Endothelial cell of umbilical vein (primary cell): ENCODE measurements around the gene RALA. TPM values are rescaled to one million over a fixed set of nuclear protein-coding genes. Genes with fewer than 3 reads are reported as not detected.

Source experiments
- BruUV-seq: library from RNA; stranded (reverse); fragments of 400-500 nt; replicated peaks from 2 replicates; lab custom pipeline; 2021; lab: Mats Ljungman, UMichigan
- CTCF ChIA-PET: fragments of 300-600, 350-600 bp; sonication (Branson Sonifier 250); formaldehyde crosslinking; loops from one replicate; lab custom pipeline; 2021; ENCODE audit warnings: antibody characterized with exemption, inconsistent platforms; lab: Charles Lee
- POLR2A ChIA-PET: fragments of 300-600, 350-600 bp; sonication (Branson Sonifier 250); formaldehyde crosslinking; loops from one replicate; lab custom pipeline; 2021; ENCODE audit warnings: antibody characterized with exemption, inconsistent platforms; lab: Charles Lee
- DNase-seq: peaks from one replicate; pipeline ENCODE4 v3.0.0-alpha.2; 2011; ENCODE audit warnings: low read depth, low spot score
- FAIRE-seq: peaks from 2 replicates; lab custom pipeline; 2011; peaks lifted over from hg19 to GRCh38; lab: Jason Lieb, UNC
- H2AFZ ChIP-seq: 2 replicates; pipeline ENCODE4 v1.6.0; 2012; ENCODE audit warnings: low read depth, low read length, control low read depth, inconsistent platforms
- H3K27ac ChIP-seq: 2 replicates; pipeline ENCODE4 v1.5.1; 2011; ENCODE audit warnings: low read depth, mild to moderate bottlenecking, control low read depth, low read length, moderate library complexity; ENCODE audit not compliant: insufficient read depth
- H3K27me3 ChIP-seq, 2 experiments: 2 replicates each; pipeline versions ENCODE4 v1.6.0 to v1.6.1; 2011; ENCODE audit warnings: low read length in 2 of 2, mixed read lengths in 1 of 2; ENCODE audit not compliant: control insufficient read depth in 2 of 2, insufficient read depth in 2 of 2
- H3K36me3 ChIP-seq, 2 experiments: 2 replicates in 1 of 2; 3 replicates in 1 of 2; pipeline ENCODE4 v1.5.1; 2011; ENCODE audit warnings: low read length in 2 of 2, mild to moderate bottlenecking in 1 of 2, moderate library complexity in 1 of 2; ENCODE audit not compliant: control insufficient read depth in 2 of 2, insufficient read depth in 2 of 2; ENCODE audit errors: extremely low read depth in 1 of 2
- H3K4me1 ChIP-seq: 3 replicates; pipeline ENCODE4 v1.5.1; 2011; ENCODE audit warnings: mild to moderate bottlenecking, low read length; ENCODE audit not compliant: control insufficient read depth, insufficient read depth; ENCODE audit errors: extremely low read depth
- H3K4me2 ChIP-seq: 2 replicates; pipeline ENCODE4 v1.6.1; 2011; ENCODE audit warnings: low read length, control low read depth, mixed read lengths; ENCODE audit not compliant: insufficient read depth
- H3K4me3 ChIP-seq, 3 experiments: fragments of 200-600 bp in 1 of 3; sonication (generic), shearing (Covaris generic) in 1 of 3; replicated peaks in 1 of 3; 2 replicates each; pipeline ENCODE4 v1.5.1; 2011 to 2016; ENCODE audit warnings: control low read depth in 3 of 3, low read length in 3 of 3, mild to moderate bottlenecking in 2 of 3, inconsistent platforms in 1 of 3, low read depth in 1 of 3, moderate library complexity in 1 of 3; ENCODE audit not compliant: insufficient read depth in 1 of 3
- H3K79me2 ChIP-seq: 2 replicates; pipeline ENCODE4 v1.6.0; 2012; ENCODE audit warnings: low read length, inconsistent platforms; ENCODE audit not compliant: control insufficient read depth, insufficient read depth
- H3K9ac ChIP-seq: replicated peaks from 2 replicates; pipeline ENCODE3; 2011; ENCODE audit warnings: low read length, control low read depth; ENCODE audit not compliant: insufficient read depth; ENCODE audit errors: extremely low read depth
- H3K9me1 ChIP-seq: replicated peaks from 3 replicates; pipeline ENCODE4 v1.6.0; 2011; ENCODE audit warnings: mild to moderate bottlenecking, low read length; ENCODE audit not compliant: control insufficient read depth, insufficient read depth; ENCODE audit errors: extremely low read depth
- H3K9me3 ChIP-seq: replicated peaks from 2 replicates; pipeline ENCODE4 v1.5.1; 2012; ENCODE audit warnings: low read length, inconsistent platforms; ENCODE audit not compliant: control insufficient read depth, insufficient read depth
- H4K20me1 ChIP-seq: replicated peaks from 2 replicates; pipeline ENCODE3; 2011; ENCODE audit warnings: mild to moderate bottlenecking, low read length; ENCODE audit not compliant: control insufficient read depth, insufficient read depth; ENCODE audit errors: extremely low read depth
- EZH2 ChIP-seq: IDR thresholded peaks from 2 replicates; pipeline ENCODE4 v1.6.1; 2012; ENCODE audit warnings: borderline replicate concordance, low read depth, mild to moderate bottlenecking, moderate library complexity, low read length, inconsistent platforms; ENCODE audit not compliant: severe bottlenecking
- GATA2 ChIP-seq: IDR thresholded peaks from 2 replicates; pipeline ENCODE4 v1.7.0; 2011; ENCODE audit warnings: low read depth, mild to moderate bottlenecking, moderate library complexity, mixed read lengths, low read length; ENCODE audit not compliant: insufficient read length, insufficient read depth
- JUN ChIP-seq: IDR thresholded peaks from 2 replicates; pipeline ENCODE4 v1.6.1; 2011; ENCODE audit warnings: borderline replicate concordance, low read depth; ENCODE audit not compliant: insufficient read length, insufficient read depth
- MYC ChIP-seq: IDR thresholded peaks from one replicate; pipeline ENCODE4 v1.6.1; 2011; ENCODE audit warnings: mild to moderate bottlenecking, low read depth, low read length
- POLR2A ChIP-seq: IDR thresholded peaks from 2 replicates; pipeline ENCODE4 v1.6.1; 2012; ENCODE audit warnings: low read depth, mild to moderate bottlenecking, control low read depth, low read length
- POLR2AphosphoS5 ChIP-seq: IDR thresholded peaks from 2 replicates; pipeline ENCODE4 v1.6.1; 2012; ENCODE audit warnings: low read depth, mild to moderate bottlenecking, control low read depth, low read length, moderate library complexity; ENCODE audit not compliant: insufficient read depth
- dilution Hi-C: fragments of 300-500 bp; cut with MboI; formaldehyde crosslinking; loops from one replicate; pipeline ENCODE4 v1.15.0; 2019; ENCODE audit warnings: low sequenced_read_pairs; ENCODE audit not compliant: extremely low pct_ligation_motif_present
- intact Hi-C: fragments of 100-400 bp; cut with micrococcal nuclease; formaldehyde crosslinking; loops from one replicate; pipeline ENCODE4 v1.10.0; 2022
- polyA plus RNA-seq, 4 experiments: library from polyadenylated mRNA; depleted of rRNA in 3 of 4; stranded (reverse) in 3 of 4; unstranded in 1 of 4; fragments of >200 nt; gene quantifications; 2 replicates each; pipeline versions ENCODE4 v1.2.1 to v1.2.3, GENCODE V29; 2011 to 2012; ENCODE audit warnings: missing spikeins in 1 of 4
- total RNA-seq: library from RNA; stranded (reverse); gene quantifications from 2 replicates; pipeline ENCODE4 v1.2.3, GENCODE V29; 2021
- TF ChIP-seq, protein P1 (sequence below): IDR thresholded peaks from 2 replicates; pipeline ENCODE4 v1.6.1; 2011; ENCODE audit not compliant: insufficient read depth, insufficient read length

The RALA gene
- total and polyA plus RNA-seq, 2 donors (not counting 3 experiments of a cell fraction or from before 2014, with no cell fraction given): 91.1 to 191 TPM

DNA sequence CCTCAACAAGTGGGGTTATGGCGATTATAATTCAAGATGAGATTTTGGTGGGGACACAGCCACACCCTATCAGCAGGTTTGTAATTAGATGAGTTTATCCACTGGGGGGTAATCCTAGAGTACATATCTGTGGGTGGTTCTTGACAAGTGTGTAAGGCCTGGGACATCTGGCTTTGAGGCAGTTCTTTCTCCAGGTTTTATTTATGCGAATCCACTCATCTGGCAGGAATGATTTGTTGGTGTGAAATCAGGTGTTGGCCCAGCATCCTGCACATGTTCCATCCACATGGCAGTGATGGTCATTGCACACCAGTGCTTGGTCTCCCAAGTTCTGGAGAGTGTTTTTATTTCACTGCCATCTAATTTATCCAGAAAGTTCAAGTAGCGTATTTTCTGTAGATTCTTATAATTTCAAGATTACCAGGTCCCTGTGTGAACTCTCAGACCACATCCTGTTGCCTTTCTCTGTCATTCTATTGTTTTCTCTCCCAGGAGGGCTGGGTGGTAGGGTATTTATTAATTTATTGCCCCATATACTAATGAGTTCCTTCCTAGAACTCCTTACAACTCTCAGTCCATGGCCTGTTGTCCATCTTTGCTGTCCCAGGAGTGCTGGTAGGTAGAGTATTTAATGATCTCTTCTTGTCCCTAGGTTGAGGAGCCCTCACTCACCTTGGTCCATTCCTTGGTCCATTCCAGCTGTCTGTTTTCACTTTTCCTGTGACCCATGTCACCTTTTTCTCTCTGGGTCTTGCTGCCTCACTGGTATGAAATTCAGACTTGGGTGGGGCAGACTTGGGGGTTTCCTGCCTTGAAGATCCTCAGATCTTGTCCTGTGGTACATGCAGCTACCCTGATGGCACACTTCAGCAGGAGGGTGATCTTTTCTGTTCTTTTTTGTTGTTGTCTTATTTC is 10.4 kb downstream of the RALA start:
- Histone ChIP-seq H3K4me3 (no peak overlapping the region), H3K4me2 (peak overlapping the region; percentile 27), H3K4me1 (peaks cover 38% of the 10 kb centered on the region), H3K9me1 (no peaks in the 10 kb centered on the region), H3K79me2 (peaks cover 98% of the 10 kb centered on the region), H3K27ac (peak overlapping the region; percentile 38), H3K36me3 (peaks cover 10 to 29% of the 10 kb centered on the region in 2 experiments), H2AFZ (no peak overlapping the region), H3K27me3 (no peaks in the 10 kb centered on the region), H3K9ac (no peak overlapping the region), H3K9me3 (no peaks in the 10 kb centered on the region), H4K20me1 (peaks cover 21% of the 10 kb centered on the region)
- intact Hi-C loops (no loop called here), dilution Hi-C loops (no loop called here)
- no peak for FAIRE-seq
- BruUV-seq: no TSS peak
- peak; percentile 37 for DNase-seq
- ChIA-PET CTCF (interaction anchor here (2.5 kb wide), 1 partner anchor 54 kb away, joined by 10 read pairs; no protein-coding TSS in a partner anchor), POLR2A (no interaction called here)
- peak; percentile 19 for TF ChIP-seq POLR2A
- peak; percentile 21 for TF ChIP-seq GATA2
- TF ChIP-seq, protein P1, sequence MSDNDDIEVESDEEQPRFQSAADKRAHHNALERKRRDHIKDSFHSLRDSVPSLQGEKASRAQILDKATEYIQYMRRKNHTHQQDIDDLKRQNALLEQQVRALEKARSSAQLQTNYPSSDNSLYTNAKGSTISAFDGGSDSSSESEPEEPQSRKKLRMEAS: no peak
- peak; percentile 31 for TF ChIP-seq POLR2AphosphoS5
- no peak for TF ChIP-seq EZH2
- no peak for TF ChIP-seq JUN
- no peak for TF ChIP-seq MYC
